Sigmoid colon (tissue), 4 donors: ENCODE measurements around the gene SCN10A.

Experiments
- POLR2AphosphoS5 ChIP-seq, 4 donors: sonication (generic); formaldehyde crosslinking; IDR thresholded peaks; one replicate each; pipeline ENCODE4 v1.6.1; 2017; ENCODE audit warnings: antibody characterized with exemption in 4 of 4
- TF ChIP-seq, protein P1 (sequence below), 4 experiments: fragments of 450-650 bp in 3 of 4; fragments of 200-600 bp in 1 of 4; IDR thresholded peaks; one replicate each; pipeline ENCODE4 v1.5.1; 2016 to 2019; ENCODE audit warnings: antibody characterized with exemption in 4 of 4, mild to moderate bottlenecking in 3 of 4, moderate library complexity in 2 of 4

DNA sequence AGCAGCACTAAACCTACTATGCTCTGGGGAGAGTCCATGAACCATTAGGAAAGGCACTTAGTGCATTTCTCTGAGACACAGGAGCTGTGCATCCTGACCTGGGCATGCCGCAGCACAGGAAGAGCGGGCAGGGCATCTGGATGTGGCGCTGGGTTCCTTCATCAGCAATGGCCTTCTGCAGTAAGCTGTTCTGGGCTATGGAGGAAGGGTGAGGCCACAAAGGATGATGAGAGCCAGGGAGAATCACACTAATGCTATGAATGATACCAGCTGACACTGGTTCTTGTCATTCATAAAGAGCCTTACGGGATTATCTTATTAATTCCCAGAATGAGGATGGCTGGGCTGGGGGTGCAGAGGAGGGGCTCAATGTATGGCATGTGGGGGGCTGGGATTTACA is 12.7 kb upstream of the SCN10A start:
- TF ChIP-seq, protein P1, sequence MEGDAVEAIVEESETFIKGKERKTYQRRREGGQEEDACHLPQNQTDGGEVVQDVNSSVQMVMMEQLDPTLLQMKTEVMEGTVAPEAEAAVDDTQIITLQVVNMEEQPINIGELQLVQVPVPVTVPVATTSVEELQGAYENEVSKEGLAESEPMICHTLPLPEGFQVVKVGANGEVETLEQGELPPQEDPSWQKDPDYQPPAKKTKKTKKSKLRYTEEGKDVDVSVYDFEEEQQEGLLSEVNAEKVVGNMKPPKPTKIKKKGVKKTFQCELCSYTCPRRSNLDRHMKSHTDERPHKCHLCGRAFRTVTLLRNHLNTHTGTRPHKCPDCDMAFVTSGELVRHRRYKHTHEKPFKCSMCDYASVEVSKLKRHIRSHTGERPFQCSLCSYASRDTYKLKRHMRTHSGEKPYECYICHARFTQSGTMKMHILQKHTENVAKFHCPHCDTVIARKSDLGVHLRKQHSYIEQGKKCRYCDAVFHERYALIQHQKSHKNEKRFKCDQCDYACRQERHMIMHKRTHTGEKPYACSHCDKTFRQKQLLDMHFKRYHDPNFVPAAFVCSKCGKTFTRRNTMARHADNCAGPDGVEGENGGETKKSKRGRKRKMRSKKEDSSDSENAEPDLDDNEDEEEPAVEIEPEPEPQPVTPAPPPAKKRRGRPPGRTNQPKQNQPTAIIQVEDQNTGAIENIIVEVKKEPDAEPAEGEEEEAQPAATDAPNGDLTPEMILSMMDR (IDR thresholded peaks at IDR 0.05), result no peak
- no peak for TF ChIP-seq POLR2AphosphoS5 (IDR thresholded peaks at IDR 0.05)
